Mucosa of gallbladder (tissue), 1 donor: ENCODE data around the gene NEU2. TPM values are rescaled to one million over a fixed set of nuclear protein-coding genes. Genes with fewer than 3 reads are reported as not detected.

ENCODE experiments used
- DNase-seq: peaks from one replicate; pipeline ENCODE4 v3.0.0-alpha.2; 2020; ENCODE audit warnings: low spot score
- total RNA-seq: library from RNA; stranded (reverse); gene quantifications from one replicate; pipeline ENCODE4 v1.2.1, GENCODE V29; 2021
- donor health status: DM: no; HTN: no; CAD: no.

NEU2 gene
- total RNA-seq = not detected

GRCh38 chr2:233032551-233033320 lies at the start of gene NEU2:
Gene NEU2 (plus strand): TSS chr2:233032672. CDS start chr2:233032672, 0 bp downstream.
- no peak for DNase-seq

- no peak for DNase-seq
These were observed 49.4 kb upstream of the NEU2 start for GRCh38 chr2:232982926-232983668.

- DNase-seq = no peak
These were observed 48.8 kb upstream of the NEU2 start for GRCh38 chr2:232983669-232984140.

GRCh38 chr2:232984451-232985207 lies 47.8 kb upstream of the NEU2 start:
- DNase-seq = no peak

GRCh38 chr2:232986155-232986554 lies 46.3 kb upstream of the NEU2 start:
- no peak for DNase-seq

GRCh38 chr2:232993231-232993821 lies 39.1 kb upstream of the NEU2 start:
- no peak for DNase-seq

GRCh38 chr2:232994446-232994845 lies 38.0 kb upstream of the NEU2 start:
- no peak for DNase-seq

- DNase-seq = no peak
These were observed 34.5 kb upstream of the NEU2 start for GRCh38 chr2:232997749-232998665.

GRCh38 chr2:232998666-232998985 lies 33.8 kb upstream of the NEU2 start:
- no peak for DNase-seq

- DNase-seq = no peak
These were observed 33.1 kb upstream of the NEU2 start for GRCh38 chr2:232999354-232999753.

- DNase-seq = no peak
These were observed 31.4 kb upstream of the NEU2 start for GRCh38 chr2:233000886-233001750.

GRCh38 chr2:233002829-233003657 lies 29.4 kb upstream of the NEU2 start:
- no peak for DNase-seq

GRCh38 chr2:233003658-233004555 lies 28.6 kb upstream of the NEU2 start:
- DNase-seq = no peak

- no peak for DNase-seq
These were observed 27.4 kb upstream of the NEU2 start for GRCh38 chr2:233005096-233005495.

GRCh38 chr2:233006648-233007047 lies 25.8 kb upstream of the NEU2 start:
- DNase-seq = no peak

- DNase-seq = no peak
These were observed 25.2 kb upstream of the NEU2 start for GRCh38 chr2:233007270-233007669.

- no peak for DNase-seq
These were observed 24.7 kb upstream of the NEU2 start for GRCh38 chr2:233007739-233008138.

- no peak for DNase-seq
These were observed 22.8 kb upstream of the NEU2 start for GRCh38 chr2:233009661-233010060.
